Measurements from ENCODE around the gene GFPT2.

Gene GFPT2

DNA sequence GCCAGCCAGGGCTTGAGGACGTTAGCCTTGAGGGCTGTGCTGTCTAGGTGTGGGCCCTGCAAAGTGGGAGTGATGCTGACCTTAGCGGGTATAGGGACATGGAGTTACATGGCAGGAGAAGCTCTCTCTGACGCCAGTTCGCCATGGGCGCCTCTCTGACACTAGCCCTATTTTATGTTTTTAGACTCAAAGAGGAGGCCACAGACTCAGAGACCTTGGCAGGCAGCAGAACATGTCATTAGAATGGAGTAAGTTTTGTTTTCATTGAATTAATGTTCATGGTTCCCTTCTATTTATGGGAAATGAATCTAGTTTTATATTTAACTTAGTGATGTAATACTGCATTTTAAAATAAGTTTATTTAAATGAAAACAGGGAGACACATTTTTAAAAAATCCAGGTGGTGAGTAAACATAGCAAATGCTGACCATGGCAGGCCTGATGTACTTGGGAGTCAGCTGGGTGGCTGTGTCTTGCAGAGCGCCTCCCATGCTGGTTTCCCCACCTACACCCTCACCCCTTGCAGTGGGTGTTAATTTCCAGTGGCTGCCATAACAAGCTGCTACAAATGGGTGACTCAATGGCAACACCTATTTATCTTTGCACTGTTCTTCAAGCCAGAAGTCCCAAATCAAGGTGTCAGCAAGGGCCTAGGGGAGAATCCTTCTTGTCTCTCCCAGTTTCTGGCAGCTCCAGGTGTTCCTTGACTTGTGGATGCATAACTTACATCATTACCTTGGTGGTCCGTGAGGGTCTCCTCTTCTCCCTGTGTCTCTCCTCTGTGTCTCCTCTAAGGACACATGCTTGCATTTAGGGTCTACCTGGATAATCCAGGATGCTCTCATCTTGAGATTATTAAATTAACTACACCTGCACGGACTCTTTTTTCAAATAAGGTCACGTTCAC is 25.6 kb upstream of the GFPT2 start:
- DNase-seq = no peak

DNA sequence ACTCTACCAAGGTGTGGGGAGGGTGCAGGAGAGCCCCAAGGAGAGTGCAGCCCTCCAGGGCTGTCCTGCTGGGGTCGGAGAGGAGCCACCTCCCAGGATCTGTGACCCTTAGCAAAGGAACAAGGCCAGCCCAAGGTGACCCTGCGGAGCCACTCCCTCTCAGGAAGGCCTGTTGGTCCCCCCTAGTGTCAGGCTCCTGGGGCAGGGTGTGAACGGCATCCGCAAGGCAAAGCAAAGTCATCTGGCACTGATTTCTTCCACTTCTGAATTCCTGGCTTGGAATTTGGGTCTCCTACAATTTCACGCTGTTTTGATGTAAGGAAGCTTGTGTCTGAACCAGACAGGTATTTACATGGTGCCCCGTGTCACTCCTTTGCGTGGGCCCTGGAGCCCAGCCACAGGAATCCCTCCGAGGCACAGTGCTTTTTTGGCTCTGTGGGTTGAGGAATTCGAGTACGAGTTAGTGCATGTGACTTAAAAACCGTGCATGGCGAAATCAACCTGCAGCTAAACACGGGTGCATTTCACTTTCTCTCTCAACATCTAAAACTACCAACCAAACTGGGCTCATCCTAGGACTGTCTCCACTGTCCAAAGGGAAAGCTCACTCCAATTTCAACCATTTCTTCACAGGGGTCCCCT is 24.5 kb upstream of the GFPT2 start:
- DNase-seq = no peak

DNA sequence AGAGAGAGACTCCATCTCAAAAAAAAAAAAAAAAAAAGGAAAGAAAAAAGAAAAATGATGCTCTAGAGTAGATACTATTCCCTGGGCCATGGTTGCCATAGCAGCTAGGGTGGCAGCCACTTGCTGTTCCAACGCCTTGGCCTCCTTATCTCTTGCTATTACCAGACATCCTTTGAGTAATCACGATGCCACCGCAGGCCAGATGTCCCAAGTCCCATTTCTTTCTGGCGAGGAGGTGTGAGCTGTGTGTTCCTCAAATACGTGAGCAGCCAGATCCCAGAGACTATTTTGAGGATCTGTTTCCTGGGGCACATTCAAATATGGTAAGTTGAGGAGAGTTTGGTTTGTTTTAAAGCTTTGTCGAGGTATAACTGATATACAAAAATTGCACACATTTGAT is 23.4 kb upstream of the GFPT2 start:
- no peak for DNase-seq

DNA sequence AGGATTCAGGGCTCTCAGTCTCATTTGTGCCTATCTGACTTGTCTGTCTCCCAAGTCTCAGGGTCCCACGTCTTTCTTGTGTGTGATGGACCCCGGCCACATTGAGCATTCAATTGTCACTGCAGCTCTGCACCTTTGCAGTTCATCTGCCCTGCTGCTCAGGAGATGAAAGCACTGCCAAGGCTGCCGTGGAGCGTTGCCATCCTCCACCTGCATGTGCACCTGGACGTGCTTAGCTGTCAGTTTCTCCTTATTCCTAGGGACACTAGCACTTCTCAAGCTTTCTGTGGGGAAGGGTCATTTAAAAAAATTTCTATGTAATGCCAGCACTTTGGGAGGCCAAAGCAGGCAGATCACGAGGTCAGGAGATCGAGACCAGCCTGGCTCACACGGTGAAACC is 22.8 kb upstream of the GFPT2 start:
- no peak for DNase-seq

DNA sequence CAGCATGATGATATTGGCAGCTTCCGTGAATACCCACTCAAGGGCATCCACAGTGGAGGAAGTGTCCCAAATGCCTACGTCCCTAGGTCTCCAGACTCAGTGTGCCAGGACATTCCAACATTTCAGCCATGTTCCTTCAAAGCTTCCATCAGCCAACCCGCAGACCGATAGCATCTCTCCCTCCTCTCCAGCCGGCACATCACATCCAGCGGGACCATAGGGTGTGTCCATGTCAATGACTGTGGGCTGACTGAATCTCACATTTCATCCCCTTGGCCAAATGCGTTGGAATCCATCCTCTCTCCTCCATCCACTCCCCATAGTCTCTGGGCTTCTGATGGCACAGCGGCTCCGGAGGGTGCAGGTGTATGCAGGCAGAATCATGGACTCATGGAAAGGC is 22.2 kb upstream of the GFPT2 start:
- no peak for DNase-seq

DNA sequence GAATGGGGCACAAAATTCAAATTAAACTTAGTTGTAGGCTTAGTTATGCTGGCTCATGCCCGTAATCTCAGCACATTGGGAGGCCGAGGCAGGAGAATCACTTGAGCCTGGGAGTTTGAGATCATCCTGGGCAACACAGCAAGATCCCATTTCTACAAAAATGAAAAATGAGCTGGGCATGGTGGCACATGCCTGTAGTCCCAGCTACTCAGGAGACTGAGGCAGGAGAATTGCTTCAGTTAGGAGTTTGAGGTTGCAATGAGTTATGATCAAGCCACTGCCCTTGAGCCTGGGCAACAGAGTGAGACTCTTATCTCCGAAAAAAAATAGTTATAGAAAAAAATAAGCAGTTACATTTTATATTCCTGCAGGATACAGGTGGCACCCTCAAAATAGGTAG is 20.7 kb upstream of the GFPT2 start:
- no peak for DNase-seq

DNA sequence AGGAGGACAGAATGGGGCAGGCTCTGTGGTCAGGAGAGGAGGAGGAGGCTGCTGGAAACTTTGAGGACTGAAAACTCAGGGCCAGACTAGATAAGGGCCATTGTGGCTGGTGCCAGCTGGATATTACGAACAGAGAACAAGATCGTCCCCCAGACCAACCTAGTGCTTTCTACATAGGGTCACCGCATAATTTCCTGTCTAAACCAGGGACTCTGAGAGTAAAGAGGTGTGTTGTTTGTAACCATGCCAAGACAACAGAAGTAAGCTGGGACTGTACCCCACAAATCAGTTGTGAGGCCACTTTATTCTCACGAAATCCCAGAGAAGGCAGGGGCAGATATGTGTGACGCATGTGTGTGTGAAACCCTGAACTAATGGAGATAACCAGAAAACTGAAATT is 20.3 kb upstream of the GFPT2 start:
- no peak for DNase-seq

DNA sequence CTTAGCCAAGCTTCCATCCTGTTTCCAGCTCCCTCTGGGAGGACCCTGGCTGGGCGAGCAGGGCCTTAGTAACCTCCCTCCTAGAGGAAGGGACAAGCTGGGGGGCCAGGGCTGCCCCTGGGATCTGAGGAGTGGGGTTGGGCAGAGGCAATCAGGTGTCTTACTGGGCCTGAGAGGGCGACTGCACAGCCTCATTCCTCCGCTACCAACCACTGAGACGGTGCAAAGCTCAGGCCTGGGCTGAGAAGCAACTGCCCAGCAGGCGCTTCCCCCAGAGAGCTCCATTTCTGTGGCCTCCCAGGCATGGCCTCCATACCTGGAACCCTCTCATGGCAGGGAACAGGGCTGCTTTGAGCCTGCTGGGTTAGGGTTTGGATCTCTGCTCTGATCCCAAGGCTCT is 18.8 kb upstream of the GFPT2 start:
- no peak for DNase-seq

DNA sequence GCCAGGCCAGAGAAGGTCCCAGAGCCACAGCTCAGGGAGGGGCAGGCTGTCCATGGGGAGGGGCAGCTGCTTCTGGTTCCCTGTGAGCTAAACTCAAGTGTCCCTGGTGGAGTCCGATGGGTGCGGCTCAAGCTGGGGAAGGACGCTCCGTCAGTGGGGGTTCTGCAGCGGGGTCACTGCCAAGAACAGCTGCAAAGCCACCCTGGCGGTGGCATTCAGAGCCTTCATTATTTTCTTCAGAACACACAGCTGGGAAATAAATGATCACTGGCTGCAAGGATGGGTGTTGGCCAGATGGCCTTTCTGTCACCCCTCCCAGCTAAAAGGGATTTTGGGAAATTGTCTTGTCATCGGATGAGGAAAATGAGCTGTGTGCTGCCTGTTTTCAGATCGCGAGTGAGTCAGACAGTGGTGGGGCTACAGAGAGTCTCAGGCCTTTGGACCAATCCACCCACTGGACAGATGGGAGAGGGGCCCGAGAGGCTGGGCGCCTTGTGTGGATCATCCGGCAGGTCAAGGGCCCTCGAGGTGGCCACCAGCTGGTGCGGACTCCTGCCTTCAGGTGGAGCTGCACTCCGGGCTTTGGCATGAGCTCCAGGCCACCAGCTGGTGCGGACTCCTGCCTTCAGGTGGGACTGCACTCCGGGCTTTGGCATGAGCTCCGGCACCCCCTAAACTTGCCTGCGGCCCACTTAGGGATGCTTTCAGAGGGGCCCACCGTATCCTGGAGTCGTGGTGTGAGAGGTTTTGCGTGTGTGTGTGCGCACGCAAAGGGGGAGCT is 17.9 kb upstream of the GFPT2 start:
- no peak for DNase-seq

DNA sequence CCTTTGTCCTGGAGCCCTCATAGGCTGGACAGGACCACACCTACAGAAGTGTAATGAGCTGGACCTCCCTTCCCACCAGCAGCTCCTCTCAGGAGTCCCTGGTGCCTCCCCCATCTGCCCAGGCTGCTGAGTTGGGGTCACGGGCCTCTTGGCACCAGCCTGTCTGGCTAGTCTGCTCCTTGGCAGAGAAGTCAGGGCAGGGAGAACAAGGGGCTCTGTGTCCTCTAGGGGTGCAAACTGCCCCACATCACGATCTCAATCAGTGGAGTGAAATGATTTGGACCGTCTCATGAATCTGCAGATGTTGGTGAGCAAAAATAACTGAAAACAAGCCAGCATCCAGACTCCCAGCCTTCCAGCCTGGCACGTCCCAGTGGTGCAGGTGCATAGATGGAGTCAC is 14.9 kb upstream of the GFPT2 start:
- DNase-seq = no peak

DNA sequence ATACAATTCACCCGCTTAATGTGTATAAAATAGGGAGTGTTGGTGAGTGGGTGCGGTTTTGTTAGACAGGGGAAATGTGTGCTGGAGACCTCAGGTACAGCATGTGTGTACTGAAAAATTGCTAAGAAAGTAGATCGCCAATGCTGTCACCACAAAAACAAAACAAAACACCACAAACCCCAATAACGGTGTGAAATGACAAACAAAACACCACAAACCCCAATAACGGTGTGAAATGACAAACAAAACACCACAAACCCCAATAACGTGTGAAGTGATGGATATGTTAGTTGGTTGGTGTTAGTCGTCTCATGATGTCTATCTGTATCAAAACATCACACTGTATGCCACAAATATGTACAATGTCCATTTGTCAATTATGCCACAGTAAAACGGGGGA is 14.2 kb upstream of the GFPT2 start:
- no peak for DNase-seq

DNA sequence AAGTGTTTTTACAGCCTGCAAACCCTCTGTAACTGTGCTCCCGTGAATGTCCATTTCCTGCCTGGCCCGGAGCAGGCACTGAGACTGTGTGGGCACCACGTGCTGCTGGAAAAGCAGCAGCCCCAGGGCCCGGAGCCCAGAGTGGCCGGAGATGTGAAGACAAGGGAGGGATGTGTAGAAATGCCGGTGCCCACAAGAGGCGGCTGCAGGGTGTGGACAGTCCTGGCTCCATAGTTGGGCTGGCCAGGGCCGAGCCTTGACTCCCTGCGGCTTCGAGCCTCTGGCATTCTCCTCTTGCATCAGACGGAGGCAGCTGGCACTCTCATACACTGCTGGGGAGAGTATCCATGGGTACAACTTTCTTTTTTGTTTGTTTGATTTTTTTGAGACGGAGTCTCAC is 13.2 kb upstream of the GFPT2 start:
- DNase-seq = no peak

DNA sequence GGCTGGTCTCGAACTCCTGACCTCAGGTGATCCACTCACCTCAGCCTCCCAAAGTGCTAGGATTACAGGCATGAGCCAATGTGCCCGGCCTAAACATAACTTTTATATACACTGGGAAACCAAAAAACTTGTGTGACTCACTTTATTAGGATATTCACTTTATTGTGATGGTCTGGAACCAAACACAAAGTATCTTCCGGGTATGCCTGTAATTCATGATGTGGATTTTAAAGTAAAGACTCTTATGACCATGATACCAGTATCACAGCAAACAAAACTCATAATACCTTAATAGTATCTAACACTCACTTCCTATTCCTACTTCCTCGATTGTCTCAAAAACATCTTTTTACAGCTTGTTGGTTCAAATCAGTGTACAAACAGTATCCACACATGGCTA is 12.7 kb upstream of the GFPT2 start:
- DNase-seq = no peak

DNA sequence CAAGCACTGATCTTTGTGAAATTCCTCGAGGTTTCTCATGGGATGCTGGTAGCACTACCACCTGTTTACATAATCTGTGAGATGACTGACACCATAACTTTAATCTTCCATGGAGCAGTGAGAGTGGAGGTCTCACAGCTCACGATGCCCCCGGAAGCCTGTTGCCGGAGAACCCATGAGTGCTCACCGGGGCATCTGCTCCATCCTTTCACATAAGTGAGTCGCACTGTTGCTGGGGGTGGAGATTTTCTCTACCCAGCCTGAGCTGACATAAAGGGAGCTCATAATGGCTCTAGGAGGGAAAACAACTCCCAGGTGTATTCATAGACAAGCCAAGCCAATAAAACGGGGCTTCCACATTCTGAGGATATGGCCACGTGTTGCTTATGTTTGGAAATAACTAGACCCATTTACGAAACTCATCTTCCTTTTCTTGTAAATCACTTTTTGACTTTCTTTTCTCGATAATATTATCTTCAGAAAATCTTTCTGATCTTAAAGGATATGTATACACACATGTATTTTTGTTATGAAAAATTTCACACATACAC is 11.2 kb upstream of the GFPT2 start:
- no peak for DNase-seq

DNA sequence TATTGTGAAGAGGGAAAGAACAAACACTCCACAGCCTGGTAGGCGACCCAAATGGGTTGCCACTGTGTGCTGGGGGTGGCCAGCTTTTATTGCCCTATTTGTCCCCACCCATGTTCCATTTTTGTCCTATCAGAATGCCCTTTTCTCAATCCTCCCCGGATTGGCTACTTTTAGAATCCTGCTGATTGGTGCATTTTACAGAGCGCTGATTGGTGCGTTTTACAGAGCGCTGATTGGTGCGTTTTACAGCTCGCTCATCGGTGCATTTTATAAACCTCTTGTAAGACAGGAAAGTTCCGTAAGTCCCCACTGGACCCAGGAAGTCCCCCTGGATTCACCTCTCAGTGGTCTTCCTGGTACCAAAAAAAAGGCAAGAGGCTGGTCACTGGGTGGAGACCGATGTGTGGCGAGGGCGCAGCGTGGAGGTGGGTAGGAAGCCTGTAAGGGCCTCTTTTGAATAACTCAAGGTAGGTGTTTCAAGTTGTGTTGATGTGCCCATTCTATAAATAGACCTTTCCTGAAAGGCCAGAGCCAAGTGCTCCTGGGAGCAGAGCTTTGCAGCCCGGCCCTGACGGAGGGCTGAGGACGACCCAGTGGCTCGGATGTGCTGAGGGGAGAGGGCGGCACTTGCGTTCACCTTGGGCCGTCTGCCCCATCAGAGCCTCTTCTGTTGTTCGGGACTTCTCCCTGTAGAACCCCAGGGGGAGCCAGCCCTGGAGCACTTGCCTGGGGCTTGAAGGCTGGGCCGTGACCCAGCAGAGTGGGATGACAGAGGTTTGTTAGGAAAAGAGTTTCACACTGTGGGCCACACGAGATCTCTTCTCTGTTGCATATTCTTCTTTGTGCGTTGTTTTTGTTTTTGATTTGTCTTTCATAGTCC is 7.2 kb upstream of the GFPT2 start:
- DNase-seq = no peak

DNA sequence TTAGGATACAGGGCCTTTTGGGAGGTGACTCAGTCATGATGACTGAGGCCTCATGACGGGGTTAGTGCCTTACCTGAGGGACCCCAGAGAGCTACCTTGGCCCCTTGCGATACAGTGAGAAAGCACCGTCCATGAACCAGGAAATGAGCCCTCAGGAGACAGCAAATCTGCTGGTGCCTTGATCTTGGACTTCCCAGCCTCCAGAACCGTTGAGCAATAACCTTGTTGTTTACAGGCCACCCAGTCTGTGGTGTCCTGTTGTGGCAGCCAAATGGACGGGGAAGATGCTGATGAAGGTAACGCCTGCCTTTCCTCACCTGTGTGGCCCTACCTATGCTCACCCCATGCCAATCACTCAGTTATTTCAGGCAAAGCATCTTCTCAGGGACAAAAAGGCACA is 5.6 kb upstream of the GFPT2 start:
- no peak for DNase-seq

DNA sequence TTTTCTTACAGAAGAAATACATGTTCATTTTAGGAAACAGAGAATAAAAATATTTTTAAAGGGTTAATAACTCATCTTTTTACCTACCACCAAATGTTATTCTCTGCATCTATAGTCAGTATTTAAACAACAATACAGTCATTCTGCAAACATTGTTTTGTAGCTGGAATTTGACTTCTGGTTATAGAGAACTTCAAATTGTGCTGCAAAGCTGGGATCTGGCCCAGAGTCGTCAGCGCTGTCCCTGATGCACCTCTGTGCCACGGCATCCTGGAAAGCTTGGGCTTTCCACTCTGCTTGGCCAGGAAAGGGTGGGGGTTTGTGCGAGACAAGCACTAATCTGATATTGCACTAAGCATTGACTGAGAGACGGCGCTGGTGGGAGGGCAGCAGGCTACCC is 5.0 kb upstream of the GFPT2 start:
- no peak for DNase-seq

DNA sequence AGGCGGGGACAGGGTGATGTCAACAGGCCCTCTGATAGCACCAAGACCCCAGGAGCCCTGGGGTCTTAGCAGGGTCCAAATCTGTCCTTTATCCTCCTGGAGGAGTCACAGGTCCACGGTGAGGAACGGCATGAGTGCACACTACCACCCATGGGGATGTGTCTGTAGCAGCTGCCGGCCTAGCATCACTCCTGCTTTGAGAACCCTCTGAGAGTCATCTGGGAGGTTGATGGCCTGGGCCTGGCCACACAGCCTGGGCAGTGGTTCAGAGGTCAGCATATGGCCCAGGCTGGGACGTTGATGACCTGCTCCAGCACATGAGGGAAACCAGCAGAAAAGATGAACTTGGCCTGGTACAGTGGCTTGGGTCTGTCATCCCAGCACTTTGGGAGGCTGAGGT is 1.8 kb upstream of the GFPT2 start:
- DNase-seq = no peak

DNA sequence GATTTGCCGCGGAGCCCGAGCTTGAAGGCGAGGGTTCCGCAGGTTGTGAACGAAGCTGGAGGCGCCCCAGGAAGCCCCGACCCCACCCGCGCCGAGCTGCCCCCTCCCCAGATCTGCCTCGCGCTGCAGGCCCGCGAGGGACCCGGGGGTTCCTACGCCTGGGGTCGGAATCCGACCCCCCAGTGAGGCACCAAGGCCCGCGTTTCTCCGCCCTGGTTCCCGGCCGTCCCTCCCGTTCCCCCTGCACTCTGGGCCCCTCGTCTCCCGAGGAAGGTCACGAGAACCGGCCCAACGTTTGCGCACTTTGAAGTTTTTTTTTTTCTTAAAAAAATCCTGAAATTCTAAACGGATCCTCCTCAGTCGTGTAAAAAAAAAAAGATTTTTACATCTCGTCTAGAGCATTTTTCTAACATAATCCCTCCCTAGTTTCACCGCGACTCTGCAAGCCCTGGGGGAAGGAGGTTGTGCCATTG is 880 bp upstream of the GFPT2 start:
- DNase-seq = no peak

DNA sequence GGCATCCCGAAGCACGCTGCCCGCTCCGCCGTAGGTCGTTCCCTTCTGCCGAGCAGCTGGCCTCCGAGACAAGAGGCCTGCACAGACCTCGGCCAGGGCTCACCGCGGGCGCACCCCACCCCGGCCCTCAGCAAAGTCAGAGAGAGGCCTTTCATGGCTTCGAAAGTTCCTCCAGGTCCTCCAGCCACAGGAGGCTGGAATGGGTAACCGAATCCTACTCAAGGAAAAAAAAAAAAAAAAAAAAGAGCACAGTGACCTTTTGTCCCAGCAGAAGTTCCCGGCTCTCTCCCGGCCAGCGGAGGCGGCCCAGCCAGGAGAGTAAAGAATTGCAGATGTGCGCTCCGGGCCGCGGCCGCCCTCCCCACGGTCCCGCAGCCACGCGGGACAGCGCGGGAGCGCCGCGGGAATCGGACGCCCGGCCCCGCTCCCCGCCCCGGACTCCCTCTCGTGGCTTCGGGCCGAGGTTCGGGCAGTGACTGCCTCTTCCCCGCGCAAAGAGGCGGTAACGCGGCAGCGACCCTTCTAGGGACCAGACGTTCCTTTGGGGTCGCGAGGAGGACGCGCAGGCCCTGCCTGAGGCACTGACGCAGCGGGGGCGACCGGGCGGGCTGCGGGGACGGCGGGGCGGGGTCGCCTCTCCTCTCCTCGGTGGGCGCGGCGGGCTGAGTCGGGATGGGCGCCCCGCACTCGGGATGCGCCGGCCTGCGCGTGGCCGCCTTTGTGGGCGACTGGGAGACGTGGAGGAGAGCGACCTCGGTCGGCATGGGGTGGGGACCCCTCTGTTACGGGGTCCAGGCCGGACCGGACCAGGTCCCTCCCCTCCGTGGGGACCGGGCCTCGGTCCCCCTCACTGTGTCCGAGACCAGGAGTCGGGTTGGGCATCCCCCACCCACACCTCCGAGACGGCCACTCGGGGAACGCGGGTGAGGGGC is 754 bp downstream of the GFPT2 start:
- peak; percentile 32 for DNase-seq

Measured in NCI-H69 (cell line).